ENCODE results near the gene ATP6V1G1.
"Not testable (repeated sequence)": the region's sequence is repeated elsewhere in the genome, so short reads cannot be mapped to it uniquely, and the experiment has no call there.

ATP6V1G1 gene

GRCh38 chr9:114580609-114581193 is 6.9 kb upstream of the ATP6V1G1 start:
- no peak for DNase-seq

- DNase-seq, result no peak
Measured at GRCh38 chr9:114583371-114584155, 4.0 kb upstream of the ATP6V1G1 start.

- DNase-seq, result no peak
Measured at GRCh38 chr9:114588210-114588609, 641 bp downstream of the ATP6V1G1 start.

DNA sequence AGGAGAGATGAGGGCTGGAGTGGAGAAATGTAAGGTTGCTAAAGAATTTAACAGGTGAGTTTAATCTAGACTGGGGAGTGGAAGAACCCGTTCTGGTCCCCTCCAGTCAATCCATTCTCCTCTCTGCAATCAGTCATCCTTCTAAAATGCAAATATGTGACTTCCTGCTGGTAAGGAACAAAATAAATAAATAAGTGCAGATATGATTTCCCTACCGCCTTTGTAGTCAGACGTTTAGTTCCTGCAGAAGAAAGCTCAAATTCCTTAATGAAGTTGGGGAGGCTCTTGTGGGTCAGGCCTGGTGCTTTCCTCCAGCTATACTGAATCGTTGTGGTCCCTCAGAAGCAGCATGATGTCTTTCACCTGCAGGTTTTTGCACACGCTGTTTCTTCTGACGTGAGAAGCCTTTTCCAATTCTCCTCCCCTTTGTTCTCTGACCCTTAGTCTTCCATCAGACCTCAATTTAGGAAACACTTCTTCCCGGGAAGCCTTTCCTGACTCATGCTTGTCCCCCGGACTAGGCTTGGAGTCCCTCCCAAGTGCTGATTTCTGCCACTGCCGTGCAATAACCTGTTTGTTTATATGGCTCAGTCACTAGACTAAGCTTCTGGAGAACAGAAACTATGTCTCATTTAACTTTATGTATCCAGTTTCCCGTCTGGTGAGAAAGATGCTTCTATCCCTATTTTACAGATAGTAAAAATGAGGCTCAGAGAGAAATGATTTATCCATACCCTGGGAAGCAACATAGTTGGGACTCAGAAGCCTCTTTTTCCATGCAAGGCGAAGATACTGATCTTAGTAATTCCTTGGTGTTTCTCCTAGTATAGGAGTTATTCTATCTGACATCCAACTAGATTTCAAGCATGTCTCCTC is 1.3 kb downstream of the ATP6V1G1 start:
- DNase-seq, result no peak

- DNase-seq, result no peak
Measured at GRCh38 chr9:114590328-114590727, 2.8 kb downstream of the ATP6V1G1 start.

DNA sequence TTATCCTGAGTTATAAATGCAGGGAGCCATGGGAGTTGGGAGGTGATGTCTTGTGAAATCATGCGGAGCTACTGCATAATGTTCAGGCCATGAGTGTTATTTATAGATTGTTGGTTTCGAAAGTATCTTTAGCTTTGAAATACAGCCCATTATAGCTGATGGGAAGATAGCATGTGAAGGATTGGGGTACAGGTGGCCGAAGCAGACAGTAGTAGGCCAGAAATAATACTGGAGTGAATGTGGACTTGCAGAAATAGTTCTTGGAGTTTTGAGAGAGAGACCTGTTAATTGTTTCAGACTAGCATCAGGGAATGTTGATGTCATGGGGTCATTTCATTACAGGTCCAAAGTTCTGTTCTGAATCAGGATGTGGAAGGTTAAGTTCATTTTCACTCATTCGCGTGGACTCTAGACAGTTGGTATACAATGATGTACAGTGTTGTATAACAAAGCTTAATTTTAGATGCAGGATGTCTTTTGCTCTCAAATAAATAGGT is 3.8 kb downstream of the ATP6V1G1 start:
- DNase-seq, result no peak

DNA sequence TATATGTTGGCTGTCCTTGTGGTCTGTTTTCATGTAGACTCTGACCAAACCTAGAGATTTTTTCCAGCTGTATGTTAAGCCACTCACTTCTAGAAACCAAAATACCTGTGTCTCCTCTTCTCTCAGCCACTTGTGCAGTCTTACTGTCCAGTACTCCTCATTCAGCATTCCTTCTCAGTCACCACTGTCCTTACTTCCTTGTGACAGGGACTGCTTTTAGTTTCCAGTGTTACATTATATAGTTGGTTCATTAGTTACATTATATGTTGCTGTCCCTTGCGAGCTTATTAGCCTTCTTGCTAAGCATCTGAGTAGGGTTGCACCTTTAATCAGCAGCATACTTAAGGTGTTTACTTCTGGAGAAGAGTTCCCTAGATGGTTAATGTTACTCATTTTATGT is 4.3 kb downstream of the ATP6V1G1 start:
- DNase-seq, result no peak

DNA sequence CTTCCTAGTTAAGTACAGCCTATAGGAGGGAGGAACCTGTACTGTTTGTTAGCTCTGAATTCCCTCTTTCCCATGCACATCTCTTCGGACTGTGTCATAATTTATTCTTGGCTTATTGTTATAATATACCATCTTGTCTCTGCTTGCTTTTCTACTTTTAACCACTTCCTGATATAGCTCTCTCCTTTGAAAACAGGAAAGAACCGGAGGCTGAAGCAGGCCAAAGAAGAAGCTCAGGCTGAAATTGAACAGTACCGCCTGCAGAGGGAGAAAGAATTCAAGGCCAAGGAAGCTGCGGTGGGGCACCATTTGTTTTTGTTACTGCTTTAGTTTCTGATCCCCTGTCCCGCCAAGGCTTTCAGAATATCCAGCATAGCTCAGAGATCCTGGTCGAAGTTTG is 4.8 kb downstream of the ATP6V1G1 start:
- DNase-seq, result peak; percentile 46

DNA sequence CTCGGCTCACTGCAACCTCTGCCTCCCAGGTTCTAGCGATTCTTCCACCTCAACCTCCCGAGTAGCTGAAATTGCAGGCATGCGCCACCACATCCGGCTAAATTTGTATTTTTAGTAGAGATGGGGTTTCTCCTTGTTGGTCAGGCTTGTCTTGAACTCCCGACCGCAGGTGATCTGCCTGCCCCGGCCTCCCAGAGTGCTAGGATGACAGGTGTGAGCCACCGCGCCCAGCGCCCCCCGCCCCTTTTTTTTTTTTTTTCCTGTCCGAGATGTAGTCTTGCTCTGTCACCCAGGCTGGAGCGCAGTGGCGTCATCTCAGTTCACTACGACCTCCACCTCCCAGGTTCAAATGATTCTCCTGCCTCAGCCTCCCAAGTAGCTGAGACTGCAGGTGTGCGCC is 6.6 kb downstream of the ATP6V1G1 start:
- DNase-seq, result no peak

DNA sequence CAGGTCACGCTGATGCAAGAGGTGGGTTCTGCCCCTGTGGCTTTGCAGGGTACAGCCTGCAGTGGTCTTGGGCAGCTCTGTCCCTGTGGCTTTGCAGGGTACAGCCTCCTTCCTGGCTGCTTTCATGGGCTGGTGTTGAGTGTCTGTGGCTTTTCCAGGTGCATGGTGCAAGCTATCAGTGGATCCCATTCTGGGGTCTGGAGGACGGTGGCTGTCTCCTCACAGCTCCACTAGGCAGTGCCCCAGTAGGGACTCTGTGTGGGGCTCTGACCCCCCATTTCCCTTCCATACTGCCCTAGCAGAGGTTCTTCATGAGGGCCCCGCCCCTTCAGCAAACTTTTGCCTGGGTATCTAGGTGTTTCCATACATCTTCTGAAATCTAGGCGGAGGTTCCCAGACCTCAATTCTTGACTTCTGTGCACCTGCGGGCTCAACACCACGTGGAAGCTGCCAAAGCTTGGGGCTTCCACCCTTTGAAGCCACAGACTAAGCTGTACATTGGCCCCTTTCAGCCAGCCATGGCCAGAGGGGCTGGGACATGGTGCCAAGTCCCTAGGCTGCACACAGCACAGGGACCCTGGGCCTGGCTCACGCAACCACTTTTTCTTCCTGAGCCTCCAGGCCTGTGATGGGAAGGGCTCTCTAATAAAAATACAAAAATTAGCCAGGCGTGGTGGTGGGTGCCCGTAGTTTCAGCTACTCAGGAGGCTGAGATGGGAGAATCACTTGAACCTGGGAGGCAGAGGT is 13.1 kb downstream of the ATP6V1G1 start:
- DNase-seq, result not testable (repeated sequence)

DNA sequence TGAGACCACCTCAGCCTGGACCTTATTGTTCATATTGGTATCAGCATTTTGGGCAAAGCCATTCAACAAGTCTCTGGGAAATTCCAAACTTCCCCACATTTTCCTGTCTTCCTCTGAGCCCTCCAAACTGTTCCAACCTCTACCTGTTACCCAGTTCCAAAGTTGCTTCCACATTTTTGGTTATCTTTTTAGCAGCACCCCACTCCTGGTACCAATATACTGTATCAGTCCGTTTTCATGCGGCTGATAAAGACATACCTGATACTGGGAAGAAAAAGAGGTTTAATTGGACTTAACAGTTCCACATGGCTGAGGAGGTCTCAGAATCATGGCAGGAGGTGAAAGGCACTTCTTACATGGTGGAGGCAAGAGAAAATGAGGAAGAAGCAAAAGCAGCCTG is 14.2 kb downstream of the ATP6V1G1 start:
- not testable (repeated sequence) for DNase-seq

DNA sequence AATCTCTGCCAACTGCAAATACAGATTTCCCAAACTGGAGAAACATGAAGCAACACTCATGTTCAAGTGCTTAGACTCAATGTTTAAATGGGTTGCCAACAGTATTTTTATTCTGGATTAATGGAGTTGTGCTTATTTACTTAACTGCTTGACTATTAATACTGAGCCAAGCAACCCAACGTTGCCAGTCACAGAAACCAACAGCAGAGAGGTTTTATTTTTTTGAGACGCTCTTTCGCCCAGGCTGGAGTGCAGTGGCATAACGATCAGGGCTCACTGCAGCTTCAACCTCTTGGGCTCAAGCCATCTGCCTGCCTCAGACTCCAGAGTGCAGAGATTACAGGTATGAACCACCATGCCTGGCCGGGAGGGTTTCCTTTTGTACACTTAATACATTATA is 15.1 kb downstream of the ATP6V1G1 start:
- DNase-seq, result no peak

GRCh38 chr9:114603248-114603647 is 15.7 kb downstream of the ATP6V1G1 start:
- no peak for DNase-seq

DNA sequence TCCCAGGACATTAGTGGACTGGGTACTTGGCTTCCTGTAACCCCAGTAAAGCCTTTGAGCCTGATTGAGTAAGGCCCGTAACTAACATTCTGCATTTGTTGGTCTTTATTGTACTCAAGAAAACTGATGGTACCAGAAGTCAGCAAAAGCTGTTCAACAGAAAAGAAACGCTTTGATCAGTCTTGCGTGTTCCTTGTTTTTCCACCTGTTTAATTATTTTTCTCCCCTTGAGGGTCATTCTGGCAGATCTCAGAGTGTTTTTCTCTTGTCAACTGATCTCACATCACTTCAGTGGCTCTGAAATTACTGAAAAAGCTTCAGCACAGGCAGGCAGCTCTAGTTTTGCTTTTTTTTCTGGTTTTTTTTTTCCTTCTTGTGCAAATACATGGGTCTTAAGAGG is 17.4 kb downstream of the ATP6V1G1 start:
- no peak for DNase-seq

DNA sequence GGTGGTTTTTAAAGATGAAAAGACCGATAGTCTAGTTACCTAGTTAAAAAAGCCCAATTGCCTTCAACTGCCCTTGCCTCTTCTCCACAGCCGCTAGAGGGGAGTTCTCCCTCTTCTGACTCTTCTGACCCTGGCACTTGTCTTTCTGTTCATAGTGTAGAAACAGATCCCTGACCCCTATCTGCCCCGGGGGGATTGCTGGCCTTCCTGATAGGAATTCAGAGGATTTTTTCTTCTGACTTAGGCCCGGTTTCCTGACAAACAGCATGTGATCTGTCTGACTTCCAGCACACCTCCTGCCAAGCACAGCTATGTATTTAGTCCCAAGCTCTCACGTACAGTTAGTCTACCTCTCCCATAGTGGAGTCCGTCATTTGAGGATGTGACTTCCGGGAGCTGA is 18.5 kb downstream of the ATP6V1G1 start:
- no peak for DNase-seq

DNA sequence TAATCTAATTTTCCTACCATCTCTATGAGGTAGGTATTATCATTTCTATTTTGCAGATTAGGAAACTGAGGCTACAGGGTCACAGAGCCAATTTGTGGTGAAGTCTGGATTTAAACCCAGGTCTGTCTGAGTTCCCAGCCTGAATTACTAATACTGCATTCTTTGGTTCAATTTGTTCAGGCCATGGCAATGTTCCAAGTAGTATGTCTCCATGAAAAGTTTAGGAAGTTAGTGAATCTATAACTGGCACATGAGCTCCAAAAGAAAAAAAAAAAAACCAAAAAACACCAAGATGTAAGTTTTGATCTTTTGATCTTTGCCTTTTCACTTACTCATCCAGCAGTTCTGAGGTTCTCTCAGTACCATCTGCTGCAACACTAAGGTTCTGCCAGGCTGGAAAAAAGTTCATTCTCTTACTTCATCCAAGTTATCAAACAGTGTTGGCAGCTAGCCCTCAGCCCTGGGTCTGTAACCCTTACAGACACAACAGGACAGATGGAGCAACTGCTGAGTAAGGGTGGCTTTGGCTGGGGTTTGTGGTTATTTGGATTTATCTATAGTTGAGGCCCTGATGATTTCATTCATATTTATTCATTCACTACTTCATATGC is 19.1 kb downstream of the ATP6V1G1 start:
- no peak for DNase-seq

DNA sequence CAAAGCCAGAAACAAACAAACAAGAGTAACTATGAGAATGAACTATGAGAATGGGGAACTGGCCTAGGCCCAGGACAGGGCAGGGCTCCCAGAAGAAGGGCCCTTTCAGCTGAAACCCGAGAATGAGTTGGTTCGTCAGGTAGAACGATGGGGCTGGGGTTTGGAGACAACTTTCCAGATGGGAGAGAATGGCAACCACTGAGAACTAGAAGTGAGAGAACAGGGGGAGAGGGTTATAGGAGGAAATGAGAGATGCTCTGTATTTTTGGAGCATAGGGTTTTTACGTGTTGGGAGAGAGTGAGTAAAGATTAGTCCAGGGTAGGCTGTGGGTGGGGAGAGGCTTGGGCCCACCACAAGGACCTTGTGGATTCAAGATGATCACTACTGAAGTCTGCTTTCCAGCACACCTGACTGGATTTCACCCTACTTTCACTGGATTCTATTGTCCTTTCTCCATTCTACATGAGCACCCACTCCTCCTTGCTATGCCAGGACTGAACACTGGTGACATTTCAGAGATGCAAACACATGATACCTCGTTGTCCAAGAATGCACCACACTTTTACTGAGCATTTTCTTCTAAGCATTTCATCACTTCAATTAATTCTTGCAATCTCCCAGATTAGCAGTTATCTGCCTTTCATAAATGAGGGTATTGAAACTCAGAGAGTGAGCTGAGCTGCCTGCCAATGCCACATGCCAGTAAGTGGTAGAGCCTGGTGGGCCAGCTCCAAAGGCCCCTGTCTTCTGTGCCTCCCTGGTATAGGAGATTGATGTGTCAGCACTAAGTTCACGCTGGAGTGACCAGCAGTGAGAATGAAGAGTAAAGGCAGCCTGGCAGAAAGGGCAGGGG is 20.3 kb downstream of the ATP6V1G1 start:
- DNase-seq, result no peak

DNA sequence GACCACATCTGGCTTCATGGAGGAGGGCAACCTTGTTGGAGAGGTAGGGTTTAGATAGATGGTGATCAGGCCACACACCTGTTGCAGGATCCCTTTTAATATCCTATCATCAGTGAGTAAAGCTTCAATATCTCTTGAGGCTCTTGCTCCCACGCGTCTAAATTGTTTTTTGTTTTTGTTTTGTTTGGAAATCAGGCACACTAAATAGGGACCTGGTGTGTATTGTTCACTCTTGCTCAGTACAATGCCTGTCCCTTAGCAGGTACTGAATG is 20.9 kb downstream of the ATP6V1G1 start:
- DNase-seq, result no peak

DNA sequence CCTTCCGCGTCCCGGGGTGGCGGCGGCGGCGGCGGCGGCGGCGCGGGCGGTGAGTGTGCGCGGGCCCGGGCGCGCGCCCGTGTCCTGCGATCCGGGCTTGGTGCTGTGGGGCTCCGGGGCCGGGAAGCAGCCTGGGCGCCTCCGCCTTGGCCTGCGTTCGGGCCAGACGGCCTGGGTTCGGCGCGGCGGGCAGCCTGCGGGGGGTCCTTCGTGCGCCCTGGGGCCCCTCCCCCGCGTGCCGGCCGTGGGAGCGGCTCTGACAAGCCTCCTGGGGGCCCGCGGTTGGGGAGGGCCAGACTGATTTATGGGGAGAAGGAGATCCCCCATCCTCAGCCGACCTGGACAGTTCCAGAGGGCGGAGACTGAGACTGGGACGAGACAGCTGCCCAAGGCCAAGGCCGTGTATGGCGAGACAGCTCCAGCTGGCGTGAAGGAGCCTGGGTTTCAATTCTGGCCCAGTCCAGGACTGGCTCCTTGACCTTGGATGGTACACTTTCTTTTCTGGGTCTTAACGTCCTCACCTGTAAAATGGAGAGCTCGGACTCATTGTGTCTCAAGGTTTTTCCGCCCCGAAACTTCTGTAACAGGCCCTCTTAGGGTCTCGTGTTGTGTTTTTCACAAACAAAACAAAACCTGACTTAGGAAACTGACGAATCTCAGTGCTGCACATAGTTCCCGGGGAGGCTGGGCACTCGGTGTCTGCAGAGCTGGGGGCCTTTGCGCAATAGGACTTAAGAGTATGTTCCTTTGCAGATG is 24.1 kb downstream of the ATP6V1G1 start:
- peak; percentile 50 for DNase-seq

- DNase-seq, result no peak
Measured at GRCh38 chr9:114612272-114612923, 24.8 kb downstream of the ATP6V1G1 start.
